ENCODE measurements around the gene ITGA5. TPM values are rescaled to one million over a fixed set of nuclear protein-coding genes. Genes with fewer than 3 reads are reported as not detected.

The ITGA5 gene
- total RNA-seq, 1 experiment from 2014 or later: 12.2 TPM

DNA sequence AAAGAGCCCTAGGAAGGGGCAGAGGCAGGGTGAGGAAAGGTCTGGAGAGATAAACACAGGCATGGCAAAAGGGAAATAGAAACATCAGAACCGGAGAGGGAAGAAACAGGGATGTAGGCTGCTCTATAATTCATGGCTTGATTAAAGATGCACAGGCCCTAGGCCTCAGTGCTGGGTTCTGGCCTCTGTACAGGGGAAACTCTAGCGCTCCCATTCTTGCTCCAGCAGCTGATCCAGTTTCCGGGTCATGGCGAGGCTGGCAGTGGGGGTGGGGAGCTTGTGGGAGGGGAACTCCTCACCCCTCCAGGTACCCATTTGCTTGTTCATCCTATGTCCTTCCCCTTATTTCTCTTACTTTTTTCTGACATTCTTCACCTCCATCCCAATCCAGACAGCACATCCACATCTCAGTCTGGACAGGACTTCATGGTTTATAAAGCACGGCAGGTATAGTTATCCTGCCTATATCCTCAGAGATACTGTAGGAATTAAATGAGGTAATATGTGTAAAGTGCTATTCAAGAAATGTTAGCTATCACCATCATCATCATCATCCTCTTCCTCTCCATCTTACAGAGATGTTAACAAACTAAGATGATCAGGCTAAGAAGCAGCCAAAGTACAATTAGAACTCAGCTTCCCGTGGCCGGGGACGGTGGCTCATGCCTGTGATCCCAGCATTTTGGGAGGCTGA lies 46.8 kb downstream of the ITGA5 start:
- no peak overlapping the region for H2AK5ac ChIP-seq (ENCODE audit: insufficient read length, low read length)
- H3K79me1 ChIP-seq (ENCODE audit: insufficient read depth, low read depth, low read length, poor library complexity, severe bottlenecking): no peaks in the 10 kb centered on the region
- no peaks in the 10 kb centered on the region for H3K79me2 ChIP-seq (ENCODE audit: insufficient read depth, low read length)
- Mint-ChIP-seq H3K9me3 (no peaks in the 10 kb centered on the region), H3K27ac (no peak overlapping the region), H3K4me3 (peak overlapping the region in 1 of 2 experiments; percentile 68; a peak in 2 of 5 replicates), H3K4me1 (peaks cover 23 to 24% of the 10 kb centered on the region in 2 experiments), H3K27me3 (ENCODE audit: low read depth) (peaks cover 51% of the 10 kb centered on the region), H3K36me3 (ENCODE audit: insufficient read depth in 1 of 3, low read depth in 3 of 3) (peaks cover 5 to 32% (median 17%) of the 10 kb centered on the region in 3 experiments; a peak in 6 of 7 replicates)
- no peak for TF ChIP-seq CTCF (conservative IDR thresholded peaks at IDR 0.05)
- H2BK5ac ChIP-seq (ENCODE audit: insufficient read length, low read length): no peak overlapping the region
- no peak overlapping the region for H2BK15ac ChIP-seq (ENCODE audit: low read depth, low read length)
- peaks cover 2% of the 10 kb centered on the region; the same call in 1 of the 2 replicates for H3K27me3 ChIP-seq (ENCODE audit: insufficient read depth, low read length)
- H4K5ac ChIP-seq (ENCODE audit: insufficient read length, low read depth, low read length): no peak overlapping the region
- no peaks in the 10 kb centered on the region for H3K9me3 ChIP-seq (ENCODE audit: control insufficient read depth, low read depth, low read length)
- H3K4me2 ChIP-seq (ENCODE audit: insufficient read depth, insufficient read length, low read length): no peak overlapping the region
- H2AFZ ChIP-seq (ENCODE audit: low read length): no peak overlapping the region
- H4K91ac ChIP-seq (ENCODE audit: insufficient read length, low read depth, low read length): no peak overlapping the region
- DNase-seq: no peak
- no peak overlapping the region for H2BK120ac ChIP-seq (ENCODE audit: low read depth, low read length, poor library complexity, severe bottlenecking)
- no peak overlapping the region for H3K27ac ChIP-seq (ENCODE audit: insufficient read length, low read depth, low read length)
- WGBS (ENCODE audit: extremely low coverage, insufficient read length, low lambda C conversion rate): no CpG with 5 or more reads among the region's 8 CpGs
- H3K18ac ChIP-seq (ENCODE audit: insufficient read length, low read depth, low read length): no peak overlapping the region
- H4K20me1 ChIP-seq (ENCODE audit: control insufficient read depth, insufficient read depth, insufficient read length): no peaks in the 10 kb centered on the region
- no peak overlapping the region for H3K23ac ChIP-seq (ENCODE audit: insufficient read length, low read depth, low read length)
- H3K56ac ChIP-seq (ENCODE audit: insufficient read length, low read depth, low read length): no peak overlapping the region
- no peak overlapping the region for H3T11ph ChIP-seq (ENCODE audit: low read length)
- no peak overlapping the region for H3K14ac ChIP-seq (ENCODE audit: insufficient read depth, low read length)
- no peak overlapping the region for H3K4ac ChIP-seq (ENCODE audit: low read depth, low read length)
- H2BK12ac ChIP-seq (ENCODE audit: insufficient read length, low read depth, low read length): no peak overlapping the region
- H3K9ac ChIP-seq (ENCODE audit: extremely low read depth, insufficient read length, low read length): no peak overlapping the region
- no peaks in the 10 kb centered on the region for H3K4me1 ChIP-seq (ENCODE audit: insufficient read depth, low read length)
- H2BK20ac ChIP-seq (ENCODE audit: low read depth, low read length, poor library complexity, severe bottlenecking): no peak overlapping the region
- no peak overlapping the region for H4K8ac ChIP-seq (replicated peaks; ENCODE audit: insufficient read length, low read depth, low read length)
- peaks cover 12% of the 10 kb centered on the region for H3K23me2 ChIP-seq (ENCODE audit: insufficient read length, low read depth, low read length, poor library complexity, severe bottlenecking)
